WTC11 (cell line): Measurements from ENCODE around the gene CPSF7. TPM values are rescaled to one million over a fixed set of nuclear protein-coding genes. Genes with fewer than 3 reads are reported as not detected.

Experiments
- ATAC-seq: fragments of 200-7000 bp; cut with Tn5 transposase; 2 replicates; pipeline ENCODE4 v1.10.0; 2021; ENCODE audit warnings: mild to moderate bottlenecking, moderate library complexity
- CTCF ChIA-PET: fragments of 300-600 bp; sonication (Branson Sonifier 250); formaldehyde crosslinking; loops from one replicate; lab custom pipeline; 2021; ENCODE audit warnings: antibody characterized with exemption; lab: Charles Lee
- POLR2A ChIA-PET: fragments of 350-600 bp; sonication (Branson Sonifier 250); formaldehyde crosslinking; loops from one replicate; lab custom pipeline; 2021; ENCODE audit warnings: antibody characterized with exemption; lab: Charles Lee
- DNase-seq: peaks from one replicate; pipeline ENCODE4 v3.0.0; 2021; ENCODE audit warnings: low spot score
- H3K27ac Mint-ChIP-seq: 2 replicates; pipeline ENCODE4 v1.8.0; 2021; ENCODE audit warnings: mixed read lengths
- H3K27me3 Mint-ChIP-seq: 2 replicates; pipeline ENCODE4 v1.8.0; 2021; ENCODE audit warnings: low read depth, mild to moderate bottlenecking, moderate library complexity, mixed read lengths
- H3K36me3 Mint-ChIP-seq: 2 replicates; pipeline ENCODE4 v1.8.0; 2021; ENCODE audit warnings: mixed read lengths
- H3K4me1 Mint-ChIP-seq: 2 replicates; pipeline ENCODE4 v1.8.0; 2022; ENCODE audit warnings: mixed read lengths
- H3K4me3 Mint-ChIP-seq: 2 replicates; pipeline ENCODE4 v1.8.0; 2021; ENCODE audit warnings: mild to moderate bottlenecking, moderate library complexity, mixed read lengths
- H3K9me3 Mint-ChIP-seq: 2 replicates; pipeline ENCODE4 v1.8.0; 2021; ENCODE audit warnings: mixed read lengths
- CREB1 ChIP-seq: sonication (generic); formaldehyde crosslinking; IDR thresholded peaks from 2 replicates; pipeline ENCODE4 v1.8.0; 2023; ENCODE audit warnings: mild to moderate bottlenecking, missing genetic modification reagents
- ELF4 ChIP-seq: sonication (generic); formaldehyde crosslinking; IDR thresholded peaks from 2 replicates; pipeline ENCODE4 v1.8.1; 2022; ENCODE audit warnings: low read depth, mild to moderate bottlenecking, moderate library complexity, missing genetic modification reagents
- EMX1 ChIP-seq: fragments of 250-450 bp; sonication (Bioruptor Pico); IDR thresholded peaks from 2 replicates; pipeline ENCODE4 v1.8.0; 2021; ENCODE audit warnings: mild to moderate bottlenecking
- FOXP1 ChIP-seq: sonication (generic); formaldehyde crosslinking; IDR thresholded peaks from 2 replicates; pipeline ENCODE4 v1.8.0; 2022; ENCODE audit warnings: missing genetic modification reagents, mild to moderate bottlenecking, moderate library complexity, borderline replicate concordance
- GRHL2 ChIP-seq: fragments of 250-450 bp; sonication (Bioruptor Pico); IDR thresholded peaks from 2 replicates; pipeline ENCODE4 v1.8.0; 2022; ENCODE audit warnings: mild to moderate bottlenecking, moderate library complexity; ENCODE audit not compliant: insufficient replicate concordance, severe bottlenecking
- KAT7 ChIP-seq: sonication (generic); formaldehyde crosslinking; IDR thresholded peaks from 2 replicates; pipeline ENCODE4 v1.8.1; 2023; ENCODE audit warnings: missing genetic modification reagents, mild to moderate bottlenecking, borderline replicate concordance
- RELA ChIP-seq: sonication (generic); formaldehyde crosslinking; IDR thresholded peaks from 2 replicates; pipeline ENCODE4 v1.8.1; 2022; ENCODE audit warnings: missing genetic modification reagents, mild to moderate bottlenecking, borderline replicate concordance
- TEAD4 ChIP-seq: sonication (generic); formaldehyde crosslinking; IDR thresholded peaks from 2 replicates; pipeline ENCODE4 v1.8.0; 2022; ENCODE audit warnings: mild to moderate bottlenecking, missing genetic modification reagents
- ZNF263 ChIP-seq: sonication (generic); formaldehyde crosslinking; IDR thresholded peaks from 2 replicates; pipeline ENCODE4 v1.8.1; 2022; ENCODE audit warnings: low read depth, mild to moderate bottlenecking, moderate library complexity, missing genetic modification reagents
- ZNF317 ChIP-seq: sonication (generic); formaldehyde crosslinking; IDR thresholded peaks from 2 replicates; pipeline ENCODE4 v1.8.1; 2023; ENCODE audit warnings: low read depth, mild to moderate bottlenecking, moderate library complexity, missing genetic modification reagents, borderline replicate concordance
- total RNA-seq: library from RNA; stranded (reverse); gene quantifications from 3 replicates; pipeline ENCODE4 v1.2.3, GENCODE V29; 2021
- TF ChIP-seq, protein P1 (sequence below): fragments of 200-600 bp; IDR thresholded peaks from 2 replicates; pipeline ENCODE4 v1.8.0; 2022; ENCODE audit warnings: antibody characterized with exemption
- TF ChIP-seq, protein P2 (sequence below): sonication (generic); formaldehyde crosslinking; IDR thresholded peaks from 2 replicates; pipeline ENCODE4 v1.8.1; 2023; ENCODE audit warnings: mild to moderate bottlenecking, missing genetic modification reagents, moderate library complexity
- TF ChIP-seq, protein P3 (sequence below): sonication (generic); formaldehyde crosslinking; IDR thresholded peaks from 2 replicates; pipeline ENCODE4 v1.8.1; 2023; ENCODE audit warnings: mild to moderate bottlenecking, moderate library complexity, missing genetic modification reagents

CPSF7 gene
- total RNA-seq, 1 experiment from 2014 or later, result 88.3 TPM

DNA sequence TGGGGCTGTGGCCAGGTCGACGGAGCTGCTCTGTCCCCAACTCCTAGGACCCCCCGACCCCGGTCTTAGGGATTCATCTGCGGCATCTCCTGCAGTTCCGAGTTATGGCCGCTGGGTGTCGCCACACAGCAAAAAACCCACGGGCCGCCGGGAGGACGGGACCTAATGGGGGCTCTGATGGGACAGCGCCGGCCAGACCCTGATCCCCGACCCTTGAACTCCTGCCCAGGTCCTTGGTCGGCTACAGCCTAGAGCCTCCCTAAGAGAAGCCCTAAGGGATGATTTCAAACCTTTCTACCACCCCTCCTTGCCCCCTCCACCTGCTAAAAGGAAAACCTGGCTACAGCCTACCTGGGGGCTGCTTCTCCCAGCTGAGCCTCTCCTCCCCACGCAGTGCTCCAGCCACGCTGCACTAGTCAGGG, 48.0 kb upstream of the CPSF7 start:
- Mint-ChIP-seq H3K27me3 (peaks cover 3% of the 10 kb centered on the region; the same call in 1 of the 2 replicates), H3K36me3 (0 out of 2 replicates have a peak, but pooled peaks cover 7% of the 10 kb centered on the region), H3K27ac (no peak overlapping the region), H3K9me3 (no peaks in the 10 kb centered on the region), H3K4me1 (peaks cover 29% of the 10 kb centered on the region), H3K4me3 (no peak overlapping the region)
- TF ChIP-seq GRHL2 (CRISPR knock-in tag), result no peak
- no peak for TF ChIP-seq CREB1 (CRISPR knock-in tag)
- TF ChIP-seq, protein P1, sequence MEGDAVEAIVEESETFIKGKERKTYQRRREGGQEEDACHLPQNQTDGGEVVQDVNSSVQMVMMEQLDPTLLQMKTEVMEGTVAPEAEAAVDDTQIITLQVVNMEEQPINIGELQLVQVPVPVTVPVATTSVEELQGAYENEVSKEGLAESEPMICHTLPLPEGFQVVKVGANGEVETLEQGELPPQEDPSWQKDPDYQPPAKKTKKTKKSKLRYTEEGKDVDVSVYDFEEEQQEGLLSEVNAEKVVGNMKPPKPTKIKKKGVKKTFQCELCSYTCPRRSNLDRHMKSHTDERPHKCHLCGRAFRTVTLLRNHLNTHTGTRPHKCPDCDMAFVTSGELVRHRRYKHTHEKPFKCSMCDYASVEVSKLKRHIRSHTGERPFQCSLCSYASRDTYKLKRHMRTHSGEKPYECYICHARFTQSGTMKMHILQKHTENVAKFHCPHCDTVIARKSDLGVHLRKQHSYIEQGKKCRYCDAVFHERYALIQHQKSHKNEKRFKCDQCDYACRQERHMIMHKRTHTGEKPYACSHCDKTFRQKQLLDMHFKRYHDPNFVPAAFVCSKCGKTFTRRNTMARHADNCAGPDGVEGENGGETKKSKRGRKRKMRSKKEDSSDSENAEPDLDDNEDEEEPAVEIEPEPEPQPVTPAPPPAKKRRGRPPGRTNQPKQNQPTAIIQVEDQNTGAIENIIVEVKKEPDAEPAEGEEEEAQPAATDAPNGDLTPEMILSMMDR, result peak; percentile 95
- TF ChIP-seq ZNF317 (CRISPR knock-in tag), result no peak
- TF ChIP-seq FOXP1 (CRISPR knock-in tag), result no peak
- TF ChIP-seq ZNF263 (CRISPR knock-in tag), result peak; percentile 48; the same call in 1 of the 2 replicates
- TF ChIP-seq, protein P2, sequence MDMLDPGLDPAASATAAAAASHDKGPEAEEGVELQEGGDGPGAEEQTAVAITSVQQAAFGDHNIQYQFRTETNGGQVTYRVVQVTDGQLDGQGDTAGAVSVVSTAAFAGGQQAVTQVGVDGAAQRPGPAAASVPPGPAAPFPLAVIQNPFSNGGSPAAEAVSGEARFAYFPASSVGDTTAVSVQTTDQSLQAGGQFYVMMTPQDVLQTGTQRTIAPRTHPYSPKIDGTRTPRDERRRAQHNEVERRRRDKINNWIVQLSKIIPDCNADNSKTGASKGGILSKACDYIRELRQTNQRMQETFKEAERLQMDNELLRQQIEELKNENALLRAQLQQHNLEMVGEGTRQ (CRISPR knock-in tag), result no peak
- no peak for TF ChIP-seq TEAD4
- TF ChIP-seq RELA, result no peak
- TF ChIP-seq, protein P3, sequence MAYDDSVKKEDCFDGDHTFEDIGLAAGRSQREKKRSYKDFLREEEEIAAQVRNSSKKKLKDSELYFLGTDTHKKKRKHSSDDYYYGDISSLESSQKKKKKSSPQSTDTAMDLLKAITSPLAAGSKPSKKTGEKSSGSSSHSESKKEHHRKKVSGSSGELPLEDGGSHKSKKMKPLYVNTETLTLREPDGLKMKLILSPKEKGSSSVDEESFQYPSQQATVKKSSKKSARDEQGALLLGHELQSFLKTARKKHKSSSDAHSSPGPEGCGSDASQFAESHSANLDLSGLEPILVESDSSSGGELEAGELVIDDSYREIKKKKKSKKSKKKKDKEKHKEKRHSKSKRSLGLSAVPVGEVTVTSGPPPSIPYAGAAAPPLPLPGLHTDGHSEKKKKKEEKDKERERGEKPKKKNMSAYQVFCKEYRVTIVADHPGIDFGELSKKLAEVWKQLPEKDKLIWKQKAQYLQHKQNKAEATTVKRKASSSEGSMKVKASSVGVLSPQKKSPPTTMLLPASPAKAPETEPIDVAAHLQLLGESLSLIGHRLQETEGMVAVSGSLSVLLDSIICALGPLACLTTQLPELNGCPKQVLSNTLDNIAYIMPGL (CRISPR knock-in tag), result peak; percentile 30; the same call in 1 of the 2 replicates
- peak; percentile 43 for ATAC-seq
- DNase-seq, result peak; percentile 86
- CTCF ChIA-PET, result interaction anchor here (0.5 to 5.9 kb wide), 39 partner anchors 10 to 256 kb away, joined by 3 to 149 read pairs (median 5); partner anchors contain the start of gene LRRC10B
- POLR2A ChIA-PET, result interaction anchor here (1.3 kb wide), 1 partner anchor 14 kb away, joined by 3 read pairs; no protein-coding TSS in a partner anchor

DNA sequence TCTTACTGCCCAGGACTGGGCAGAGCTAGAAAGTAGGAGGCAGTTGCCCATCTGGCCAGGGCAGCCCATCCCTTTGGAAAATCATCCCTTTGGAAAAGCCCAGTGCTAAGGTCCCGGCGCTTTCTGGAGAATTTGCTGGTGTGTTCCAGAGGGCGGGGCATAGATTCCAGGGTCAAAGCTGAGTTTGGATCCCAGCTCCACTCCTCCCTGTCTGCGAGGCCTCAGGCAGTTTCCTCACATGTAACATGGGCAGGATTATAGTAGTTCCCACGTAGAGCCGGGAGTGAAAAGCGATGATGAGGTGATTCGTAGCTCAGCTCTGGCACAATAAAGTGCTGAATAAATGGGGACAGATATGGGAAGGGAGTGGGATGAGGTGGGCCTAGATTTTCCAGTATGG, 47.4 kb upstream of the CPSF7 start:
- POLR2A ChIA-PET, result interaction anchor here (1.3 to 1.7 kb wide), 2 partner anchors 13 to 40 kb away, joined by 3 to 4 read pairs; no protein-coding TSS in a partner anchor
- no peaks in the 10 kb centered on the region for H3K9me3 Mint-ChIP-seq
- 0 out of 2 replicates have a peak, but pooled peaks cover 8% of the 10 kb centered on the region for H3K36me3 Mint-ChIP-seq
- DNase-seq (no peak), ATAC-seq (no peak)
- H3K27ac Mint-ChIP-seq, result no peak overlapping the region
- H3K27me3 Mint-ChIP-seq, result peaks cover 3% of the 10 kb centered on the region; the same call in 1 of the 2 replicates
- CTCF ChIA-PET, result interaction anchor here (0.6 to 5.9 kb wide), 36 partner anchors 10 to 256 kb away, joined by 3 to 149 read pairs (median 6); partner anchors contain the start of gene LRRC10B
- no peak for TF ChIP-seq EMX1
- TF ChIP-seq, protein P3 (CRISPR knock-in tag), result 0 out of 2 replicates have a peak, but pooled peaks have one; percentile 28
- H3K4me3 Mint-ChIP-seq, result no peak overlapping the region
- peaks cover 26% of the 10 kb centered on the region for H3K4me1 Mint-ChIP-seq

DNA sequence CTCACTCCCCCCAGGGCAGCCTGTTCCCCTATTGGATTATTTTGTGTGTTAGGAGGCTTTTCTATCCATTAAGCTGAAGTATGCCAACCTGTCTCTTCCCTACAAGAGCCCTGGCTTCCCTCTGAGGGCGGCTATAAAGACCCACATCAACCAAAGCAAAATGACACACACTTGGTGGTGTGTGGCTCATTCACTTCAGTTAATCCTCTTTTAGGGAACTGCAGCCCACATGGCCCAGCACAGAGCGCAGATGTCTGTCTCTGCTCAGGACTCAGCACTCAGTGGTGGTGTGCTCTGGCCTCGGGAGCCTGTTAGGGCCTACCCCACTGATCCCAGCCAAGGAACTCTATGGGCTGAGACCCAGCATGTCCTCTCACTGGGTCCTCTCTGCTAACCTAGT, 46.6 kb upstream of the CPSF7 start:
- no peaks in the 10 kb centered on the region for H3K9me3 Mint-ChIP-seq
- ATAC-seq (no peak), DNase-seq (no peak)
- peaks cover 20% of the 10 kb centered on the region for H3K4me1 Mint-ChIP-seq
- H3K27me3 Mint-ChIP-seq, result peaks cover 3% of the 10 kb centered on the region; the same call in 1 of the 2 replicates
- CTCF ChIA-PET, result interaction anchor here (1.3 to 5.9 kb wide), 13 partner anchors 14 to 257 kb away, joined by 3 to 149 read pairs (median 14); partner anchors contain the start of gene LRRC10B
- H3K36me3 Mint-ChIP-seq, result 0 out of 2 replicates have a peak, but pooled peaks cover 8% of the 10 kb centered on the region
- POLR2A ChIA-PET, result interaction anchor here (1.7 kb wide), 1 partner anchor 41 kb away, joined by 4 read pairs; no protein-coding TSS in a partner anchor
- no peak overlapping the region for H3K27ac Mint-ChIP-seq
- no peak overlapping the region for H3K4me3 Mint-ChIP-seq
- no peak for TF ChIP-seq ELF4 (CRISPR knock-in tag)
- TF ChIP-seq KAT7, result no peak
